Panc1 (cell line): Measurements from ENCODE around the gene SELE. TPM values are rescaled to one million over a fixed set of nuclear protein-coding genes. Genes with fewer than 3 reads are reported as not detected.

Source experiments
- ATAC-seq: fragments of 200-7000 bp; cut with Tn5 transposase; 2 replicates; pipeline ENCODE4 v1.9.1; 2020; ENCODE audit warnings: mild to moderate bottlenecking, moderate library complexity
- BruUV-seq: library from RNA; stranded (reverse); fragments of 400-500 nt; replicated peaks from 2 replicates; lab custom pipeline; 2021; lab: Mats Ljungman, UMichigan
- CTCF ChIA-PET: fragments of 300-600 bp; sonication (Branson Sonifier 250); formaldehyde crosslinking; loops from one replicate; lab custom pipeline; 2022; ENCODE audit warnings: antibody characterized with exemption; lab: Charles Lee
- POLR2A ChIA-PET: fragments of 300-600 bp; sonication (Branson Sonifier 250); formaldehyde crosslinking; loops from one replicate; lab custom pipeline; 2022; ENCODE audit warnings: antibody characterized with exemption; lab: Charles Lee
- DNase-seq: peaks from one replicate; pipeline ENCODE4 v3.0.0-alpha.2; 2010; ENCODE audit warnings: low read depth, low spot score
- H3K27ac ChIP-seq: 2 replicates; pipeline ENCODE4 v1.5.1; 2011; ENCODE audit warnings: mild to moderate bottlenecking, low read length, inconsistent platforms
- H3K27me3 ChIP-seq: fragments of 200-500 bp; sonication (Bioruptor generic); 2 replicates; pipeline ENCODE4 v1.6.0; 2014; ENCODE audit warnings: low read length, inconsistent platforms; ENCODE audit not compliant: control insufficient read depth, insufficient read depth
- H3K36me3 ChIP-seq: fragments of 200-500 bp; sonication (Bioruptor generic); 2 replicates; pipeline ENCODE4 v1.5.1; 2014; ENCODE audit warnings: inconsistent platforms, mild to moderate bottlenecking, low read length, moderate library complexity; ENCODE audit not compliant: control insufficient read depth, insufficient read depth
- H3K4me1 ChIP-seq: 2 replicates; pipeline ENCODE4 v1.5.1; 2011; ENCODE audit warnings: inconsistent platforms, mild to moderate bottlenecking, low read length, moderate library complexity; ENCODE audit not compliant: control insufficient read depth, insufficient read depth
- H3K4me3 ChIP-seq, 2 experiments: 2 replicates each; pipeline ENCODE4 v1.5.1; 2011 to 2012; ENCODE audit warnings: low read depth in 2 of 2, low read length in 2 of 2, mild to moderate bottlenecking in 2 of 2, inconsistent platforms in 1 of 2, moderate library complexity in 1 of 2
- H3K9me3 ChIP-seq: fragments of 200-500 bp; sonication (Bioruptor generic); 2 replicates; pipeline ENCODE4 v1.5.1; 2014; ENCODE audit warnings: low read depth, mild to moderate bottlenecking, inconsistent platforms, low read length, moderate library complexity; ENCODE audit not compliant: control insufficient read depth, insufficient read depth
- POLR2AphosphoS5 ChIP-seq: IDR thresholded peaks from 2 replicates; pipeline ENCODE4 v1.6.1; 2012; ENCODE audit warnings: mild to moderate bottlenecking, low read depth, low read length, moderate library complexity
- REST ChIP-seq, 2 experiments: IDR thresholded peaks; 2 replicates each; pipeline ENCODE4 v1.6.1; 2011 to 2012; ENCODE audit warnings: low read depth in 2 of 2, control low read depth in 1 of 2, low read length in 1 of 2, mild to moderate bottlenecking in 1 of 2, moderate library complexity in 1 of 2; ENCODE audit not compliant: insufficient read depth in 1 of 2
- SIN3A ChIP-seq: IDR thresholded peaks from 2 replicates; pipeline ENCODE4 v1.6.1; 2012; ENCODE audit warnings: low read depth, mild to moderate bottlenecking, low read length, moderate library complexity, borderline replicate concordance; ENCODE audit not compliant: insufficient read depth
- TCF7L2 ChIP-seq: IDR thresholded peaks from 2 replicates; pipeline ENCODE4 v1.6.1; 2011; ENCODE audit warnings: mild to moderate bottlenecking, low read depth, low read length, inconsistent platforms
- in situ Hi-C: cut with HindIII; loops from 2 replicates; pipeline ENCODE4 v1.10.0; 2016; ENCODE audit warnings: low sequenced_read_pairs, low pct_unique_long_range_greater_than_20kb
- intact Hi-C: fragments of 100-400 bp; cut with micrococcal nuclease; formaldehyde crosslinking; loops from one replicate; pipeline ENCODE4 v1.10.0; 2022; ENCODE audit not compliant: unreplicated experiment
- total RNA-seq: library from RNA; stranded (reverse); gene quantifications from one replicate; pipeline ENCODE4 v1.2.1, GENCODE V29; 2021; ENCODE audit not compliant: unreplicated experiment
- TF ChIP-seq, protein P1 (sequence below): fragments of 450-650 bp; IDR thresholded peaks from 2 replicates; pipeline ENCODE4 v1.5.1; 2017; ENCODE audit warnings: mild to moderate bottlenecking

Gene SELE
- total RNA-seq, 1 experiment from 2014 or later, result not detected

DNA sequence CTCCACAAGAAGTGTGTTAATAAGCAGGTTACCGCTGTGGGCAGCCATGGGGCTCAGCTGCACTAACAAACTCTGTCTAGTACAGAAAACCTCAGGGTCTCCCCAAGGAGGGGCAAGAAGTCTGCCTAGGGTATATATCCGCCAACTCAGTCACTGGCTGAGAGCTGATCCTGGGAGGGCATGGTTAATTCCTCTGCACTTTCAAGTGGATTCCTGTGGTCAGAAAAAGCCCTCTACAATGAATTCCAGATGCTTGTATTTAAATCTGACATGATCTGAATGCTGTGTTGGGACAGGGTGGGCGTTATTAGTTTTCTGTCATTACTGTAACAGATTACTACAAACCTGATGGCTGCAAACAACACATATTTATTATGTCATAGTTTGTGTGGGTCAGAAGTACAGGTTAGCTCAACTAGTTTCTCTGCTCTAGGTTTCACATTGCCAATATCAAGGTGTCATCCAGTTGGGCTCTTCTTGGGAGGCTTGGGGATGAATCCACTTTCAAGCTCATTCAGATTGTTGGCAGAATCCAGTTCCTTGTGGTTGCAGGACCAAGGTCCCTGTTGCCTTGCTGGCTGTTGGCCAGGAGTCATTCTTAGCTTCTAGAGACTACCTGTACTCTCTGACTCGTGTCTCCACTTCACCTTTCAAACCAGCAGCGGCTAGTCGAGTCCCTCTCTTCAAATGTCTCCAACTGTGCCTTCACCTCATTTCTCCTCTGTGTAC is 8.0 kb upstream of the SELE start:
- TF ChIP-seq SIN3A, result no peak
- TF ChIP-seq POLR2AphosphoS5, result no peak
- TF ChIP-seq TCF7L2, result no peak
- no peak for TF ChIP-seq REST (IDR thresholded peaks at IDR 0.05; ENCODE audit: insufficient read depth in 1 of 2, low read depth in 2 of 2, low read length in 1 of 2)
- TF ChIP-seq, protein P1, sequence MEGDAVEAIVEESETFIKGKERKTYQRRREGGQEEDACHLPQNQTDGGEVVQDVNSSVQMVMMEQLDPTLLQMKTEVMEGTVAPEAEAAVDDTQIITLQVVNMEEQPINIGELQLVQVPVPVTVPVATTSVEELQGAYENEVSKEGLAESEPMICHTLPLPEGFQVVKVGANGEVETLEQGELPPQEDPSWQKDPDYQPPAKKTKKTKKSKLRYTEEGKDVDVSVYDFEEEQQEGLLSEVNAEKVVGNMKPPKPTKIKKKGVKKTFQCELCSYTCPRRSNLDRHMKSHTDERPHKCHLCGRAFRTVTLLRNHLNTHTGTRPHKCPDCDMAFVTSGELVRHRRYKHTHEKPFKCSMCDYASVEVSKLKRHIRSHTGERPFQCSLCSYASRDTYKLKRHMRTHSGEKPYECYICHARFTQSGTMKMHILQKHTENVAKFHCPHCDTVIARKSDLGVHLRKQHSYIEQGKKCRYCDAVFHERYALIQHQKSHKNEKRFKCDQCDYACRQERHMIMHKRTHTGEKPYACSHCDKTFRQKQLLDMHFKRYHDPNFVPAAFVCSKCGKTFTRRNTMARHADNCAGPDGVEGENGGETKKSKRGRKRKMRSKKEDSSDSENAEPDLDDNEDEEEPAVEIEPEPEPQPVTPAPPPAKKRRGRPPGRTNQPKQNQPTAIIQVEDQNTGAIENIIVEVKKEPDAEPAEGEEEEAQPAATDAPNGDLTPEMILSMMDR, result no peak
- intact Hi-C loops, result no loop called here
- 0 out of 2 replicates have a peak, but pooled peaks cover 1% of the 10 kb centered on the region for H3K27me3 ChIP-seq
- CTCF ChIA-PET, result no interaction called here
- no peak overlapping the region for H3K27ac ChIP-seq
- H3K9me3 ChIP-seq, result no peaks in the 10 kb centered on the region
- ATAC-seq (no peak), DNase-seq (no peak)
- no peaks in the 10 kb centered on the region for H3K4me1 ChIP-seq
- no peak overlapping the region for H3K4me3 ChIP-seq
- no peaks in the 10 kb centered on the region for H3K36me3 ChIP-seq
- no TSS peak for BruUV-seq
- in situ Hi-C loops, result no loop called here
- POLR2A ChIA-PET, result no interaction called here

DNA sequence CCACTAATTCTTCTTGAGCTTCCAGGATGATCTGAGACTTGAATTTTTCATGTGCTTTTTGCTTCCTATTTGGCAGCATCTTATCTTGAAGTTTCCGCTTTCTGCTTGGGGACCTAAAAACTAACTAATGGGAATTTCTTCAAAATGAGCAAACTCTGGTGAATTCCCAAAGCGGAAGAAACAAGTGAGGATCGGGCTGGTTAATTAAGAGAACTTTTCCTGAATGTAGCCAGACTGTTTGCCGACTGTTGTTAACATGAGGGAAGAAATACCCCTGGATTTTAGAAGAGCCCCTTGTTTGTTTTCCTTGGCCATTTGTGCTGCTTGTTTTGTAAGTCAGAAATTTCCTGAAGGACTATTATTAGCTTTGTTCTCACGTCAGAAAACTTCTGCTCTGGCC is 6.1 kb upstream of the SELE start:
- Histone ChIP-seq H3K4me3 (no peak overlapping the region), H3K36me3 (no peaks in the 10 kb centered on the region), H3K27ac (no peak overlapping the region), H3K4me1 (no peaks in the 10 kb centered on the region), H3K9me3 (no peaks in the 10 kb centered on the region), H3K27me3 (0 out of 2 replicates have a peak, but pooled peaks cover 2% of the 10 kb centered on the region)
- ChIA-PET POLR2A (no interaction called here), CTCF (no interaction called here)
- in situ Hi-C loops, result no loop called here
- intact Hi-C loops, result no loop called here
- BruUV-seq, result no TSS peak
- no peak for DNase-seq
- TF ChIP-seq TCF7L2 (no peak), REST (IDR thresholded peaks at IDR 0.05; ENCODE audit: insufficient read depth in 1 of 2, low read depth in 2 of 2, low read length in 1 of 2) (no peak), POLR2AphosphoS5 (no peak), SIN3A (no peak)
- TF ChIP-seq, protein P1, result no peak
- no peak for ATAC-seq
